ENCODE measurements around the gene ABCB8. TPM values are rescaled to one million over a fixed set of nuclear protein-coding genes. Genes with fewer than 3 reads are reported as not detected.

Gene ABCB8
- total and polyA plus RNA-seq, 8 donors, result 20.5 to 52.1 (median 26.9) TPM

DNA sequence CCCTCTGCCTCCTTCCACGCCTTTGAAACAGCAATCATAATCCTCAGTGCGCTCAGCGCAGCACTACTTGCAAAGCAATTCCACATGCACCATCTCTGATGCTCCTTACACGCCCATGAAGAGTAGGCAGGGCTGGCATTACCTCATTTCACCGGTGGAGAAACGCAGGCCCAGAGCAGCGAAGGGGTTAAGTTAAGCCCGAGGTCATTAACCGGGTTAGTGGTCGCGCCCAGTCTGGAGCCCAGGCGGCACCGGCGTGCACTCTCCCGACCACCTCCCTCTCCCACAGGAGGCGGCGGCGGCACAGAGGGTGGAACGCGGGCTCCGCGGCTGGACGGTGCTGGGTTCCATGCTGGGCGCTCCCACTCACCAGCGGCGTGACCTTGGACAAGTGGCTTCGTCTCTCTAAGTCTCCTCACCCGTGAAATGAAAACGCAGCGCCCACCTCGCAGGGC is 51.8 kb downstream of the ABCB8 start:
- Histone ChIP-seq H3K9me3 (no peaks in the 10 kb centered on the region), H3K27me3 (no peaks in the 10 kb centered on the region), H3K4me1 (peaks cover 35 to 62% of the 10 kb centered on the region in 2 donors), H3K36me3 (peaks cover 0 to 23% of the 10 kb centered on the region in 2 donors), H3K27ac (peak overlapping the region; percentile 91), H3K4me3 (peak overlapping the region; percentile 94 to 98)
- TF ChIP-seq, protein P1, sequence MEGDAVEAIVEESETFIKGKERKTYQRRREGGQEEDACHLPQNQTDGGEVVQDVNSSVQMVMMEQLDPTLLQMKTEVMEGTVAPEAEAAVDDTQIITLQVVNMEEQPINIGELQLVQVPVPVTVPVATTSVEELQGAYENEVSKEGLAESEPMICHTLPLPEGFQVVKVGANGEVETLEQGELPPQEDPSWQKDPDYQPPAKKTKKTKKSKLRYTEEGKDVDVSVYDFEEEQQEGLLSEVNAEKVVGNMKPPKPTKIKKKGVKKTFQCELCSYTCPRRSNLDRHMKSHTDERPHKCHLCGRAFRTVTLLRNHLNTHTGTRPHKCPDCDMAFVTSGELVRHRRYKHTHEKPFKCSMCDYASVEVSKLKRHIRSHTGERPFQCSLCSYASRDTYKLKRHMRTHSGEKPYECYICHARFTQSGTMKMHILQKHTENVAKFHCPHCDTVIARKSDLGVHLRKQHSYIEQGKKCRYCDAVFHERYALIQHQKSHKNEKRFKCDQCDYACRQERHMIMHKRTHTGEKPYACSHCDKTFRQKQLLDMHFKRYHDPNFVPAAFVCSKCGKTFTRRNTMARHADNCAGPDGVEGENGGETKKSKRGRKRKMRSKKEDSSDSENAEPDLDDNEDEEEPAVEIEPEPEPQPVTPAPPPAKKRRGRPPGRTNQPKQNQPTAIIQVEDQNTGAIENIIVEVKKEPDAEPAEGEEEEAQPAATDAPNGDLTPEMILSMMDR (IDR thresholded peaks at IDR 0.05), result no peak
- DNase-seq (no peak), ATAC-seq (peak; percentile 20)
- intact Hi-C loops (cut with DNase I), result no loop called here

DNA sequence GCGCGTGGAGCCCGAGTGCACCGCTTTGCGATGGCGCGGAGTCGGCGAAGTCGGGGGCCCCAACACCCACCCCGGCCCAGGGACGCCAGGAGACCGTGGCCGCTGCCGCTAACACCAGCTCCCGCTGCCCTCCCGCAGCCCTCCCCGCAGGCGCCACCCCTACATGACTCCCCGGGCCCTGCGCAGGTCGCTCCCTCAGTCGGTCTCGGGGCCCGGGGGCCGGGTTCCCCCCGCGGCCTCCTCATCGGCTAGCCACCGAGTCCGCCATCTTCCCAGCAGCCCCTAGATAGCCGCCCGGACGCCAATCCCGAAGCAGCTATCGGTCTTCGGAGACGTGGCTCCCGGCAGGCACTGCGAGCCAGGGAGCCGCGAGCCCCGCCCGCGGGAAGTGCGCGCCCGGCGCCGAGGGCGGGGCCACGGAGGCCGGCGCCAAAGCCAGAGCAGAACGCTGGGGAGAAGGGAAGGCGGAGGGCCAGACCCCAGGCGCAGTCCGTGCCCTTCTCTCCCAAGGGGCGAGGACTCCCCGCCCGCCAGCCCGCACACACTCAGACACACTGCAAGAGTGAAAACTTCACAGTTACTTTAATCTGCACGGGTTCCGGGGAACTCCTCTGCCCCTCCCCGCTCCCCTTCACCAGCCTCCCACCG is 52.4 kb downstream of the ABCB8 start, which contains the start of gene FASTK:
TSS of gene FASTK (minus strand) at position 288 of the 648 bp plus-strand sequence. CDS start at position 245, 43 bp downstream.
- Histone ChIP-seq H3K36me3 (peaks cover 0 to 18% of the 10 kb centered on the region in 2 donors), H3K4me3 (peak within 1 kb of the TSS; percentile 94 to 98), H3K27ac (peak within 1 kb of the TSS; percentile 91), H3K27me3 (no peaks in the 10 kb centered on the region), H3K4me1 (peaks cover 39 to 67% of the 10 kb centered on the region in 2 donors), H3K9me3 (no peaks in the 10 kb centered on the region)
- intact Hi-C loops (cut with DNase I), result no loop called here
- TF ChIP-seq, protein P1 (IDR thresholded peaks at IDR 0.05), result no peak
- peak; percentile 87 to 98 (median 92) for DNase-seq
- ATAC-seq, result peak; percentile 91

DNA sequence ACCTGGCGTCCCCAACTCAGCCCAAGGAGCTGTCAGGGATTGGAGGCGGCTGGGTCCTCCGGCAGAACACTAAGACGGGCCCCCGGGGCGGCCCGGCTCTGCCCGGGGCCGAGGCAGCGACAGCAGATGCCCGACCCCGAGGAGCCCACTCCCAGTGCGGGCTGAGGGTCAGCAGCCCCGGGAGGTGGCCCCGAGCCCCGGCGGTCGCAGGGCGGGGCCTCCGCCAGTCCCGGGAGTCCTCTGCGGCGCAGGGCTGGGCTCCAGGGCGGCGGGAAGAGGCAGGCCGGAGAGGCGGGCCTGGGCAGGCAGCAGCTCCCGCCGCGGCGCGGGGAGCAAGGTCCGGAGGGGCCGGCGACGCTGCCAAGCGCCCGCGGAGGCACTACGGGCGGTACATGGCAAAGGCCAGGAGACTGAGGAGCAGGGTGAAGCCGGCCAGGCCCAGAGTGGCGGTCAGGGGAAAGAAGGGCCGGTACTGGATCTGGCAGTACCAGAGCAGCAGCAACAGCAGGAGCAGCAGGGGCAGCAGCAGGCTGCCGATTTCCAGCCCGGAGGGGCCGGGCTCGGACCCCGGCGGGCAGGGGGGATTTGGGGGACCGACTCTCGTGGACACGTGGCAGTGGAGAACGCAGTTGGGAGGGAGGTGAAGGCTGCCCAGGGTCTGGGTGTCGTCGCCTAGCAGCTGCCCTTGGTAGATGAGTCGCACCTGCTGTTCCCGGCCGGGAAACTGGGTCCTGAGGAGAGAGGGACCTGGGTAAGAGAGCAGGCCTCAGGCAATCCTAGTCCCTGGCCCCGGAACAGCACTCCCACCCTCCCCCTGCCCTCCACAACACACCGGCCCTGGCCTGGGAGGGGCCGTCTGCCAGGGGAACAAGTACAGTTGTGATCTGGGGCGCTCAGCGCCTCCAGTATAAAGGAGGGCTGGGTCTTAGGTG is 53.2 kb downstream of the ABCB8 start:
- no peaks in the 10 kb centered on the region for H3K9me3 ChIP-seq
- H3K27ac ChIP-seq, result peak overlapping the region; percentile 91
- H3K4me3 ChIP-seq, result peak overlapping the region; percentile 94 to 98
- peaks cover 0 to 10% of the 10 kb centered on the region in 2 donors for H3K36me3 ChIP-seq
- TF ChIP-seq, protein P1 (IDR thresholded peaks at IDR 0.05), result no peak
- H3K4me1 ChIP-seq, result peaks cover 39 to 71% of the 10 kb centered on the region in 2 donors
- intact Hi-C loops (cut with DNase I), result no loop called here
- no peak for ATAC-seq
- H3K27me3 ChIP-seq, result no peaks in the 10 kb centered on the region
- DNase-seq, result peak in 2 of 4 donors; percentile 32 to 83

DNA sequence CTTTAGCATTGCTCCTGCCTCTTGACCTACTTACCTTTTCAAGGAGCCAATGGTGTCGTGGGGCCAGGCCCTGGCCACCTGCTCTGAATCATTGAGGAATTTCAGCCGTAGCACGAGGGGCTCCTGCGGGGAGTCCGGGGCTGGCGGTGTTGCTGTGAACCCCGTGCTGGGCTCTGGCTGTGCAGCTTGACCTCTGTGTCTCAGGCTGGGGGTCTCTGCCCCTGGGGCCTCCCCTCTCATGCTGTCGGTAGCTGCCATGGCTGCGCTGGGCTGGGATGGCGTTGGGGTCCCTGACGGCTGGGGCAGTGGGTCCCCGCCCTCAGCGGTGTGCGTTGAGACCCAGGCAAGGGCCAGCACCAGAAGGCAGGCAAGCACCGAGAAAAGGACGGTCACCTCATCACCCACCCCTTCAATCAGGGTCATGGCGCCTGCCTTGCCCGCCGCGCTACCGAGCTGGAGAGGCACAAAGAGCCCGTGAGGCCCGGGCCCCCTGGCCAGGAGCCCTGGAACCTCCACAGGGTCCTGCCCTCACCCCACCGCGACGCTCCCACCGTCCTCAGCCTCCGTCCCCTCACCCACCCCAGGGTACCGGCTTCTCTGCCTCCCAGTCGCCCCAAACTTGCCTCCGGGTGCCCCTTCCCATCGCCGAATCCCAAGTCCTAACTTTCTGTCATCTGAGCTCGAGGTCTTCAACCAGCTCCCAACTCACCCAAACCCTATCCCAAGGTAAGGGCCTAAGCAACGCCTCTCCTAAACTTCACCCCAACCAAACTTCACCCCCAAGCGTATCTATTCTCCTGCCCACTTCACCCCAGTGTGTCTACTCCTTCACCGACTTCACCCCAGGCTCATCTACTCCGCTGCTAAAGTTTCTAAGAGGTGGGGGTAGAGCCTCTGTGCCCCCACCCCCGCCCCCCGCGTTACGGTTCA is 54.2 kb downstream of the ABCB8 start:
- no peak for ATAC-seq

More for the DNA sequence above, 54.2 kb downstream of the ABCB8 start:
- H3K27me3 ChIP-seq, result peaks cover 0 to 6% of the 10 kb centered on the region in 2 donors
- H3K9me3 ChIP-seq, result no peaks in the 10 kb centered on the region
- intact Hi-C loops (cut with DNase I), result no loop called here
- TF ChIP-seq, protein P1 (IDR thresholded peaks at IDR 0.05), result no peak
- peak overlapping the region; percentile 65 to 98 for H3K4me3 ChIP-seq
- no peaks in the 10 kb centered on the region for H3K36me3 ChIP-seq
- peak in 2 of 4 donors; percentile 36 to 80 for DNase-seq
- peaks cover 39 to 72% of the 10 kb centered on the region in 2 donors for H3K4me1 ChIP-seq
- H3K27ac ChIP-seq, result peak overlapping the region; percentile 91

All from left lung (tissue), 10 donors.